Caco-2 (cell line): ENCODE data around the gene PNLIP. TPM values are rescaled to one million over a fixed set of nuclear protein-coding genes. Genes with fewer than 3 reads are reported as not detected.

Experiments
- BruUV-seq: library from RNA; stranded (reverse); fragments of 400-500 nt; replicated peaks from 2 replicates; lab custom pipeline; 2021; lab: Mats Ljungman, UMichigan
- CTCF ChIA-PET: fragments of 300-600 bp; sonication (Branson Sonifier 250); formaldehyde crosslinking; loops from one replicate; lab custom pipeline; 2022; ENCODE audit warnings: antibody characterized with exemption; lab: Charles Lee
- POLR2A ChIA-PET: fragments of 300-600 bp; sonication (Branson Sonifier 250); formaldehyde crosslinking; loops from one replicate; lab custom pipeline; 2022; ENCODE audit warnings: antibody characterized with exemption; lab: Charles Lee
- DNase-seq, 2 experiments: peaks; one replicate each; pipeline versions ENCODE4 v3.0.0 to v3.0.0-alpha.2; 2020 to 2022
- H3K27me3 ChIP-seq: replicated peaks from 2 replicates; pipeline ENCODE4 v1.6.0; 2011; ENCODE audit warnings: low read length; ENCODE audit not compliant: control insufficient read depth, insufficient read depth
- H3K36me3 ChIP-seq: 2 replicates; pipeline ENCODE4 v1.5.1; 2011; ENCODE audit warnings: low read length; ENCODE audit not compliant: control insufficient read depth, insufficient read depth
- H3K4me1 ChIP-seq: fragments of 250-450 bp; sonication (Bioruptor Pico); 2 replicates; pipeline ENCODE4 v1.5.1; 2020; ENCODE audit warnings: mild to moderate bottlenecking
- H3K4me3 ChIP-seq: 2 replicates; pipeline ENCODE4 v1.5.1; 2011; ENCODE audit warnings: low read depth, mild to moderate bottlenecking, control low read depth, low read length
- H3K9me3 ChIP-seq: fragments of 250-450 bp; sonication (Bioruptor Pico); 2 replicates; pipeline ENCODE4 v1.5.1; 2020; ENCODE audit warnings: mild to moderate bottlenecking, moderate library complexity
- H3K27ac Mint-ChIP-seq: one replicate; pipeline ENCODE4 v1.8.0; 2022; ENCODE audit warnings: mixed read lengths; ENCODE audit not compliant: unreplicated experiment
- H3K27me3 Mint-ChIP-seq: one replicate; pipeline ENCODE4 v1.8.0; 2022; ENCODE audit warnings: mixed read lengths; ENCODE audit not compliant: insufficient read depth, unreplicated experiment
- H3K36me3 Mint-ChIP-seq: one replicate; pipeline ENCODE4 v1.8.0; 2022; ENCODE audit warnings: mild to moderate bottlenecking, mixed read lengths; ENCODE audit not compliant: insufficient read depth, unreplicated experiment
- H3K4me1 Mint-ChIP-seq: one replicate; pipeline ENCODE4 v1.8.0; 2022; ENCODE audit warnings: low read depth, mixed read lengths; ENCODE audit not compliant: unreplicated experiment
- H3K4me3 Mint-ChIP-seq: one replicate; pipeline ENCODE4 v1.8.0; 2022; ENCODE audit warnings: mild to moderate bottlenecking, moderate library complexity, mixed read lengths; ENCODE audit not compliant: unreplicated experiment
- H3K9me3 Mint-ChIP-seq: one replicate; pipeline ENCODE4 v1.8.0; 2022; ENCODE audit warnings: mixed read lengths; ENCODE audit not compliant: unreplicated experiment
- CTCF ChIP-seq, 2 experiments: fragments of 200-600 bp in 1 of 2; IDR thresholded peaks; 1 replicate in 1 of 2; 2 replicates in 1 of 2; pipeline versions ENCODE4 v1.5.1 to v1.8.0; 2011 to 2022; ENCODE audit warnings: antibody characterized with exemption in 1 of 2, control low read depth in 1 of 2, inconsistent platforms in 1 of 2, low read depth in 1 of 2, low read length in 1 of 2, mild to moderate bottlenecking in 1 of 2, moderate library complexity in 1 of 2; ENCODE audit not compliant: insufficient read depth in 1 of 2, severe bottlenecking in 1 of 2, unreplicated experiment in 1 of 2
- intact Hi-C: fragments of 100-400 bp; cut with micrococcal nuclease; formaldehyde crosslinking; loops from one replicate; pipeline ENCODE4 v1.10.0; 2022; ENCODE audit not compliant: unreplicated experiment
- total RNA-seq: library from RNA; stranded (reverse); gene quantifications from 2 replicates; pipeline ENCODE4 v1.2.3, GENCODE V29; 2022

The PNLIP gene
- total RNA-seq, 1 experiment from 2014 or later: not detected

- TF ChIP-seq CTCF (IDR thresholded peaks at IDR 0.05; ENCODE audit: insufficient read depth in 1 of 2, low read depth in 1 of 2, low read length in 1 of 2, severe bottlenecking in 1 of 2, unreplicated experiment in 1 of 2): no peak
- peaks cover 21% of the 10 kb centered on the region for H3K9me3 Mint-ChIP-seq
- POLR2A ChIA-PET: no interaction called here
- H3K4me1 ChIP-seq: no peaks in the 10 kb centered on the region
- no peak overlapping the region for H3K4me3 ChIP-seq
- no peaks in the 10 kb centered on the region for H3K36me3 Mint-ChIP-seq
- BruUV-seq: no TSS peak
- H3K36me3 ChIP-seq: no peaks in the 10 kb centered on the region
- H3K9me3 ChIP-seq: peaks cover 3% of the 10 kb centered on the region; the same call in 1 of the 2 replicates
- H3K4me1 Mint-ChIP-seq: no peaks in the 10 kb centered on the region
- H3K27me3 Mint-ChIP-seq: peaks cover 14% of the 10 kb centered on the region
- no peak overlapping the region for H3K4me3 Mint-ChIP-seq
- CTCF ChIA-PET: no interaction called here
- H3K27me3 ChIP-seq: peaks cover 2% of the 10 kb centered on the region; the same call in 1 of the 2 replicates
- H3K27ac Mint-ChIP-seq: no peak overlapping the region
- DNase-seq: no peak
- intact Hi-C loops: no loop called here
Measured at GRCh38 chr10:116538456-116538855, 7.3 kb upstream of the PNLIP start.

- H3K4me3 Mint-ChIP-seq: no peak overlapping the region
- intact Hi-C loops: no loop called here
- Histone ChIP-seq H3K4me3 (no peak overlapping the region), H3K36me3 (no peaks in the 10 kb centered on the region), H3K4me1 (no peaks in the 10 kb centered on the region), H3K27me3 (peaks cover 2% of the 10 kb centered on the region; the same call in 1 of the 2 replicates), H3K9me3 (peaks cover 3% of the 10 kb centered on the region; the same call in 1 of the 2 replicates)
- no peak for DNase-seq
- no peak for TF ChIP-seq CTCF (IDR thresholded peaks at IDR 0.05; ENCODE audit: insufficient read depth in 1 of 2, low read depth in 1 of 2, low read length in 1 of 2, severe bottlenecking in 1 of 2, unreplicated experiment in 1 of 2)
- H3K27me3 Mint-ChIP-seq: peaks cover 13% of the 10 kb centered on the region
- H3K27ac Mint-ChIP-seq: no peak overlapping the region
- H3K9me3 Mint-ChIP-seq: peaks cover 21% of the 10 kb centered on the region
- no peaks in the 10 kb centered on the region for H3K4me1 Mint-ChIP-seq
- BruUV-seq: no TSS peak
- no peaks in the 10 kb centered on the region for H3K36me3 Mint-ChIP-seq
- POLR2A ChIA-PET: no interaction called here
- CTCF ChIA-PET: no interaction called here
Measured at GRCh38 chr10:116538992-116539391, 6.7 kb upstream of the PNLIP start.

GRCh38 chr10:116540814-116541213 is 4.9 kb upstream of the PNLIP start:
- H3K4me3 Mint-ChIP-seq: no peak overlapping the region
- no peak for TF ChIP-seq CTCF (IDR thresholded peaks at IDR 0.05; ENCODE audit: insufficient read depth in 1 of 2, low read depth in 1 of 2, low read length in 1 of 2, severe bottlenecking in 1 of 2, unreplicated experiment in 1 of 2)
- peaks cover 21% of the 10 kb centered on the region for H3K9me3 Mint-ChIP-seq
- peaks cover 9% of the 10 kb centered on the region for H3K27me3 Mint-ChIP-seq
- H3K4me3 ChIP-seq: no peak overlapping the region
- peaks cover 3% of the 10 kb centered on the region; the same call in 1 of the 2 replicates for H3K9me3 ChIP-seq
- no peak overlapping the region for H3K27ac Mint-ChIP-seq
- intact Hi-C loops: no loop called here
- no peaks in the 10 kb centered on the region for H3K4me1 ChIP-seq
- BruUV-seq: no TSS peak
- no peaks in the 10 kb centered on the region for H3K4me1 Mint-ChIP-seq
- POLR2A ChIA-PET: no interaction called here
- peaks cover 2% of the 10 kb centered on the region; the same call in 1 of the 2 replicates for H3K27me3 ChIP-seq
- DNase-seq: no peak
- CTCF ChIA-PET: no interaction called here
- H3K36me3 Mint-ChIP-seq: no peaks in the 10 kb centered on the region
- H3K36me3 ChIP-seq: no peaks in the 10 kb centered on the region
